Small intestine (tissue), 7 donors: ENCODE measurements around the gene SH3RF3. TPM values are rescaled to one million over a fixed set of nuclear protein-coding genes. Genes with fewer than 3 reads are reported as not detected.
A peak's percentile ranks its signal among the peaks of the same experiment; 100 is the strongest.

Source experiments
- DNase-seq, 2 donors: peaks; one replicate each; pipeline versions ENCODE4 v3.0.0 to v3.0.0-alpha.2; 2013
- FAIRE-seq: peaks from 2 replicates; lab custom pipeline; 2012; peaks lifted over from hg19 to GRCh38; lab: Jason Lieb, UNC
- H3K27ac ChIP-seq, 3 donors: one replicate each; pipeline ENCODE4 v1.5.1; 2013; ENCODE audit warnings: low read length in 2 of 3, mild to moderate bottlenecking in 2 of 3, control low read depth in 1 of 3, inconsistent platforms in 1 of 3, low read depth in 1 of 3, moderate library complexity in 1 of 3
- H3K27me3 ChIP-seq, 3 donors: one replicate each; pipeline ENCODE4 v1.6.1; 2013; ENCODE audit warnings: low read length in 3 of 3, inconsistent platforms in 1 of 3; ENCODE audit not compliant: control insufficient read depth in 3 of 3, insufficient read depth in 3 of 3
- H3K36me3 ChIP-seq, 3 donors: one replicate each; pipeline ENCODE4 v1.6.1; 2013; ENCODE audit warnings: low read length in 3 of 3, inconsistent platforms in 1 of 3, low read depth in 1 of 3, mild to moderate bottlenecking in 1 of 3, moderate library complexity in 1 of 3; ENCODE audit not compliant: control insufficient read depth in 3 of 3, insufficient read depth in 2 of 3
- H3K4me1 ChIP-seq, 3 donors: one replicate each; pipeline ENCODE4 v1.6.1; 2013; ENCODE audit warnings: low read length in 2 of 3, inconsistent platforms in 1 of 3, low read depth in 1 of 3, mild to moderate bottlenecking in 1 of 3, moderate library complexity in 1 of 3; ENCODE audit not compliant: control insufficient read depth in 3 of 3, insufficient read depth in 2 of 3
- H3K4me3 ChIP-seq, 3 donors: one replicate each; pipeline ENCODE4 v1.5.1; 2013; ENCODE audit warnings: low read length in 3 of 3, control low read depth in 1 of 3, inconsistent platforms in 1 of 3, low read depth in 1 of 3, mild to moderate bottlenecking in 1 of 3, moderate library complexity in 1 of 3
- H3K9me3 ChIP-seq, 2 donors: one replicate each; pipeline ENCODE4 v1.6.1; 2013; ENCODE audit warnings: low read depth in 1 of 2, low read length in 1 of 2; ENCODE audit not compliant: control insufficient read depth in 2 of 2, insufficient read depth in 1 of 2
- WGBS, 3 donors: extraction: QIAGEN DNeasy Blood & Tissue Kit; methylation state at CpG; one replicate each; pipeline ENCODE4 v1.1.7; 2013; 5-methylcytosine and 5-hydroxymethylcytosine counted together
- polyA plus RNA-seq, 4 donors: library from polyadenylated mRNA; stranded (reverse) in 3 of 4; unstranded in 1 of 4; fragments of 200-250 nt in 3 of 4; fragments of 120-200 nt in 1 of 4; gene quantifications; one replicate each; pipeline versions ENCODE4 v1.2.1 to v1.2.3, GENCODE V29; 2013
- donor health status: healthy with polysubstance abuse.
- donor health status: control.
- donor health status: control.
- donor health status: Bipolar disorder and iron deficiency.
- donor health status: healthy.

SH3RF3 gene
- polyA plus RNA-seq, 4 donors: 0.22 to 3.9 (median 1.2) TPM

DNA sequence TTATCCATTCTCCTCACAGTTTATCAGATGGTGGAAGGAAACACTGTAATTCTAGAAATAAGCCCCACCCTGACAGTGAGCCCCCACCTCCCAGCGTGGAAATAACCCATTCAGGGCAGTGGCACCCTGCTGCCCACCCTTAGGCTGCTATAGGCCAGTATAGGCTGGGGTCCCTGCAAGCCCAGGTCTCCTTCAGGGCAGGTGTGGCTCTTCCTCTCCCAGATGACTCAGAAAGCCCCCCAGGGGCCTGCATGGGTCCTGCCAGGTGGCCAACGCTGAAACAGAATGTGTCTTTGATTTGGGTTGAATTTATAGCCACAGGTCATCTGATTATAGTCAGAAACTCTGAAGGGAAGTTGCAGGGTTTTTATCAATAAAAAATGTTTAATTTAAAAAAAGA lies 136.4 kb downstream of the SH3RF3 start:
- H3K36me3 ChIP-seq: no peaks in the 10 kb centered on the region
- H3K27me3 ChIP-seq: peaks cover 0 to 4% (median 0%) of the 10 kb centered on the region in 3 donors
- 41 to 61% (median 45%) methylated on average over 2 of the region's 2 CpGs for WGBS, 3 donors
- no peak overlapping the region for H3K27ac ChIP-seq
- peaks cover 0 to 25% (median 3%) of the 10 kb centered on the region in 3 donors for H3K4me1 ChIP-seq
- no peaks in the 10 kb centered on the region for H3K9me3 ChIP-seq
- no peak for DNase-seq
- no peak overlapping the region for H3K4me3 ChIP-seq
- no peak for FAIRE-seq

DNA sequence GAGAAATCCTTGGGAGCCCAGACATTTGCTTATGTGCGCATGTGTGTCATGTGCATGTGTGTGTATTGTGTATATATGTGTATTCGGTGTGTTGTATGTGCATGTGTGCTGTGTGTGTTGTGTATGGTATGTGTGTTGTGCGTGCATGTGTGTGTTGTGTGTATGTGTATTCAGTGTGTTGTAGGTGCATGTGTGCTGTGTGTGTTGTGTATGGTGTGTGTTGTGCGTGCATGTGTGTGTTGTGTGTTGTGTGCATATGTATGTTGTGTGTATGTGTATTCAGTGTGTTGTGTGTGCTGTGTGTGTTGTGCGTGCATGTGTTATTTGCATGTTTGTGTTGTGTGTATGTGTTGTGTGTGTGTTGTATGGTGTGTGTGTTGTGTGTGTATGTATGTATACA lies 136.9 kb downstream of the SH3RF3 start:
- Histone ChIP-seq H3K36me3 (no peaks in the 10 kb centered on the region), H3K4me1 (peaks cover 0 to 22% (median 3%) of the 10 kb centered on the region in 3 donors), H3K27me3 (peaks cover 0 to 4% (median 0%) of the 10 kb centered on the region in 3 donors), H3K4me3 (no peak overlapping the region), H3K27ac (no peak overlapping the region), H3K9me3 (no peaks in the 10 kb centered on the region)
- FAIRE-seq (no peak), DNase-seq (no peak)
- 86 to 96% (median 90%) methylated on average over 5 of the region's 5 CpGs for WGBS, 3 donors

DNA sequence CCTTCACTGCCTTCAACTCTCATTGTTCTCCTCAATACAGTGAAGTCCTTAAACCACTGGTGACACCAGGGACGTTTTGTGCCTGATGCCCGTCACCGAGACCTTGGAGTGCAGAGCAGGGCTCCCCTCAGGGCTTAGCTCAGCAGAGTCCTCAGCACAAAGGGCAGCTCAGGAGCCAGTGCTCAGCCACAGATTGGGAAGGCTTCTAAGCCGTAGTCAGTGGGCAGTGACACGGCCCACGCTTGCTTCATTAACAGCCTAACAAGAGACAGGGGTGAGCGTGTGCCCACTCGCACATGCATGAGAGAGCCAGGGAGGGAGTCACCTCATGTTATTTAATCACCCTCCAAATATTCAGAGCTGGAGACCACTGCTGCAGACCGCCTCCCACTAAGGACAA lies 137.5 kb downstream of the SH3RF3 start:
- no peak for DNase-seq

DNA sequence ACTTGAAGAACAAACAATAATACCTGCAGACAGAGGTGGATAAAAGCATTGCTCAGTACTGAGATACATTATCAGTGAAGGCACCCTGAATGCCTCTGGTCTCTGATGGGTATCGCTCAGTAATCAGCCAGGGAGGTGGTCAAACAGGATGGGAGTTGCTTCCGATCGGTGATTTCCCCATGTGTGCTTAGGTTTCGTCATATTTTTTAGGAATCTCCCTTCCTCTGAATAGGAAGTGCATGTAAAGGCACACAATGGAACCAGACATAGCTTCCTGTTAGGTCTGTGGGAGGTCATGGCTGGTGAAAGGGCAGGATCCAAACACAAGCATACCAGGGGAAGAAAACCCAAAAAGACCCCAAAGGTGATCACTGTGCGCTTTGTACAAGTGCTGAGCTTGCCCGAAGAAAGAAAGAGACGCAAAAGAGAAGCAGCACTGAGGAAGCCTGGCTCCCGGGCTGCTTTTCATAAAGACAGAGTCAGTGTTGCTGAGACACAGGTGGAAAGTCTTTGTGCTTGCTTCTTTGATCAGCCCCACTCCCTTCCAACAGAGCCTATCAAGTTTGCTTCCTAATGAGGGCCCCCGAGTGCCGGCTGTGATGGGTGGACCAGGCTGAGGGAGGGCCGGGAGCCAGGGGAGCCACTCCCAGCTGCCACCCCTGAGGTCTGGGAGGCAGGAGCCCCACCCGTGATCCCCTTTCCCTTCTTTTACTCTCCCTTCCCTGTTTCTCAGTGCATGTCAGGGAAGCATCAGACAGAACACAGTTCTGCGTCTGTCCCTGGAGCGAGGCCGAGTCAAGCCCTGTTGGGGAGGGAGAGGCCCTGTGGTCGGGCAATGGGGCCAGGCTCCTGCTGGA lies 138.2 kb downstream of the SH3RF3 start:
- H3K4me3 ChIP-seq: no peak overlapping the region
- peak overlapping the region in 2 of 3 donors; percentile 29 to 77 for H3K27ac ChIP-seq
- H3K4me1 ChIP-seq: peaks cover 0 to 20% (median 3%) of the 10 kb centered on the region in 3 donors
- H3K27me3 ChIP-seq: peaks cover 0 to 4% (median 0%) of the 10 kb centered on the region in 3 donors
- no peaks in the 10 kb centered on the region for H3K9me3 ChIP-seq
- FAIRE-seq (no peak), DNase-seq (peak in 1 of 2 donors; percentile 16)
- H3K36me3 ChIP-seq: no peaks in the 10 kb centered on the region
- 60 to 71% (median 64%) methylated on average over 16 of the region's 16 CpGs for WGBS, 3 donors

More for the DNA sequence above, 137.5 kb downstream of the SH3RF3 start:
- H3K27ac ChIP-seq: peak overlapping the region in 1 of 3 donors; percentile 11
- peaks cover 0 to 4% (median 0%) of the 10 kb centered on the region in 3 donors for H3K27me3 ChIP-seq
- no peaks in the 10 kb centered on the region for H3K36me3 ChIP-seq
- no peaks in the 10 kb centered on the region for H3K9me3 ChIP-seq
- no peak for FAIRE-seq
- no peak overlapping the region for H3K4me3 ChIP-seq
- 85 to 90% (median 89%) methylated on average over 9 of the region's 9 CpGs for WGBS, 3 donors
- H3K4me1 ChIP-seq: peaks cover 0 to 20% (median 3%) of the 10 kb centered on the region in 3 donors

DNA sequence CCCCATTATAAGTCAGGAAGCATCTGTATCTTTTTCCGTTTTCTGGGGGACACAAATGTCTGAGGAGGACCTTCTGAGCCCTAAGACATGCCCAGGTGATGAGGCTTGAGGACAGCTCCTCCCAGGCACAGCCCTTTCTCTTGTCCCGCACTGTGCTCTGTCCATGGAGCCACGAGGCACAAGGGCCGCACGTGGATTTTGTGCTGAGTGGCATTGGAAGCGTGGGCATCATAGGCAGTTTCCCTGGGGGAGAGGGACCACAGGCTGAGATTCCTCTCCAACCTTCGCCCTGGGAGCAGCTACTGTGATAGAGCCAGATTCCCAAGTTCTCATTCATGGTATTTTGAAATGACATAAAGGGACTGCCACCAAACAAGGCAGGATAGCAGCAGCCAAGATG lies 139.9 kb downstream of the SH3RF3 start:
- Histone ChIP-seq H3K4me3 (no peak overlapping the region), H3K27ac (no peak overlapping the region), H3K36me3 (no peaks in the 10 kb centered on the region), H3K4me1 (peaks cover 0 to 20% (median 3%) of the 10 kb centered on the region in 3 donors), H3K27me3 (peaks cover 0 to 4% (median 0%) of the 10 kb centered on the region in 3 donors), H3K9me3 (no peaks in the 10 kb centered on the region)
- DNase-seq: no peak
- 80 to 84% (median 83%) methylated on average over 7 of the region's 7 CpGs for WGBS, 3 donors
- no peak for FAIRE-seq

DNA sequence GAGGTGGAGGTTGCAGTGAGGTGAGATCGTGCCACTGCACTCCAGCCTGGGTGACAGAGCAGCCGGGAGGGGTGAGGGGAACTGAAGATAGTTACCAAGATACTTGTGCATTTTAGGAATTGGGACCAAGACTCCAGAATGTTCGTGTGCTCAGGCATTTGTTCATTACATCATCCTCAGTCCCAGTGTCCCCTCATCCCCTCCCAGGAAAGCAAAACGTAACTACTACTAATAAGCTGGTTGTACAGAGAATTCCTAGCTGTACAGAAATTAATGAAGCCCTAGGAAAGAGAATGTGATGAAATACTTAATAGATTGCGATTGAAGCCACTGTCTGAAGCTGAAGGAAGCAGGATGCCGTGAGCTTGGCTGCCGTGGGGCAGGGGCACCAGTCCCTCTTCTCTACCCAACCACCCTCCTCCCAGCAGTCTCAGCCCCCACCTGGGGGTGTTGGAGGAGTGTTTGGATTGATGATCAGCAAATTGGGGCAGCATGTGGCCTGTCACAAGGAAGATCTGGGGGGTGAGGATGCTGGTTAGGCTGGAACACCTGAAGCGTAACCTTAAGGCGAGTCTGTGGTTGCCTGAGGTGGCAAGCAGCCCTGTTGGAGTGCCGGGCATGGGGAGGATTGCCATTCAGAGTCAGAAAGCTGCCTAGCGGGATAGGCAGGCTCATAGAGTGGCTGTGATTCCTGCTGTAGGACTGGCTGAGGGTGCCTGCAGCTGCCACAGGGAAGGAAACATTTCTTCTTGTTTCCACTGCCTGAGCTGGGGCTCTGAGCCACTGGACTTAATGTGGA lies 140.9 kb downstream of the SH3RF3 start:
- H3K4me3 ChIP-seq: no peak overlapping the region
- no peak for DNase-seq
- peaks cover 0 to 18% (median 2%) of the 10 kb centered on the region in 3 donors for H3K4me1 ChIP-seq
- H3K9me3 ChIP-seq: no peaks in the 10 kb centered on the region
- WGBS, 3 donors: 71 to 86% (median 72%) methylated on average over 11 of the region's 11 CpGs
- FAIRE-seq: no peak
- peaks cover 0 to 4% (median 0%) of the 10 kb centered on the region in 3 donors for H3K27me3 ChIP-seq
- no peaks in the 10 kb centered on the region for H3K36me3 ChIP-seq
- no peak overlapping the region for H3K27ac ChIP-seq

DNA sequence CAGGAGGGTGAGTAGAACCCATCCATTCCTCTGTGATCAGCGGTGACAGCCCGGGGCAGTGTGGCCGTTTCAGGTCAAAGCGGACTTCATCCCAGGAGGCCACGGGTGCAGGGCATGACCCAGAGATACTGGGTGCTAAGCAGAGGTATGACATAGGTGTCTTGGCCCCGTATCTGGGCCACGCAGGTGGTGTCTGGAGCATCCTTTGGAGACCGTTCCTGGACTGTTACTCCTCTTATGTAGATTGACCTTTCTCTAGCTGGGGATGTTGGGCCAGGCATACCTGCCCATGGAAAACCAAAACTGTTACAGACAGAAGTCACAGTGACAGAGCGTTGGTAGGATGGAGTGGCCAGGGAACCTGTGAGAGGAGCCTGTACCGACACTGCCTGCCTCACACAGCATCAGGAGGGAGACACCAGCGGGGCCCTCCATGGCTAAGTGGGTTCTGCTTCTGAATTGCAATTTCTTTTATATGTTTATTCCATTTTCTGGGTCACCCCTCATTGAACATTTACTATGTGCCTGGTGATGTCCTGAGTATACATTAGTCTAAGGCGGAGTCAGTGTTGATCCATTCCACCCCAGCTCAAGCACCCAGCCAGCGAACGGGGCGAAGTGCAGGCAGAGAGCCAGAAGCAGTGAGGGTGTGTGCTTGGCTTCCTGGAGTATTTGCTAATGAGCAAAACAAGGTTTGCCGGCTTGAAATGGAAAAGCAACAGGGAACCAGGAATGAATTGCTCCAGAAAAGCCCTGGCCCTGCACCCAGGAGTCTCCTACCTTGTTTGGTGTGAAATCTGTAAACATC lies 141.7 kb downstream of the SH3RF3 start:
- DNase-seq (peak; percentile 31 to 47), FAIRE-seq (no peak)
- 54 to 68% (median 61%) methylated on average over 16 of the region's 16 CpGs for WGBS, 3 donors
- Histone ChIP-seq H3K27me3 (peaks cover 0 to 4% (median 0%) of the 10 kb centered on the region in 3 donors), H3K27ac (no peak overlapping the region), H3K9me3 (no peaks in the 10 kb centered on the region), H3K36me3 (no peaks in the 10 kb centered on the region), H3K4me1 (peaks cover 0 to 12% (median 0%) of the 10 kb centered on the region in 3 donors), H3K4me3 (no peak overlapping the region)
